Sigmoid colon (tissue), 4 donors: ENCODE data around the gene LINGO3.

Source experiments
- CTCF ChIP-seq, 4 experiments: fragments of 450-650 bp in 3 of 4; fragments of 200-600 bp in 1 of 4; IDR thresholded peaks; one replicate each; pipeline ENCODE4 v1.5.1; 2016 to 2019; ENCODE audit warnings: antibody characterized with exemption in 4 of 4, mild to moderate bottlenecking in 3 of 4, moderate library complexity in 2 of 4
- EP300 ChIP-seq, 4 donors: sonication (generic); formaldehyde crosslinking; IDR thresholded peaks; one replicate each; pipeline ENCODE4 v1.6.1; 2017; ENCODE audit warnings: antibody characterized with exemption in 4 of 4

- TF ChIP-seq CTCF (IDR thresholded peaks at IDR 0.05) (no peak), EP300 (IDR thresholded peaks at IDR 0.05) (no peak)
These were observed 30.8 kb downstream of the LINGO3 start for GRCh38 chr19:2277138-2277537.
